K562 (cell line): ENCODE data around the gene NF1. TPM values are rescaled to one million over a fixed set of nuclear protein-coding genes. Genes with fewer than 3 reads are reported as not detected.

Source experiments
- BRD4 ChIP-seq: fragments of 200-600 bp; sonication (generic); IDR thresholded peaks from 2 replicates; pipeline ENCODE4 v1.6.1; 2017; ENCODE audit warnings: inconsistent platforms
- CREB1 ChIP-seq, 2 experiments: sonication (generic) in 1 of 2; formaldehyde crosslinking in 1 of 2; IDR thresholded peaks; 2 replicates each; pipeline versions ENCODE4 v1.6.1 to v1.8.0; 2012 to 2022; ENCODE audit warnings: inconsistent platforms in 1 of 2, mild to moderate bottlenecking in 1 of 2, missing genetic modification reagents in 1 of 2, moderate library complexity in 1 of 2
- DPF2 ChIP-seq: fragments of 450-650 bp; IDR thresholded peaks from 2 replicates; pipeline ENCODE4 v1.6.1; 2016
- PCBP1 ChIP-seq: fragments of 200-400 bp; formaldehyde crosslinking; IDR thresholded peaks from 2 replicates; pipeline ENCODE4 v1.6.1; 2018; ENCODE audit warnings: mild to moderate bottlenecking, low read depth, low read length; ENCODE audit not compliant: poor library complexity, severe bottlenecking
- PHF8 ChIP-seq: fragments of 200-600 bp; sonication (generic); IDR thresholded peaks from 2 replicates; pipeline ENCODE4 v1.6.1; 2012; ENCODE audit warnings: mixed run types, mild to moderate bottlenecking, inconsistent platforms, low read length, moderate library complexity, borderline replicate concordance
- POLR3A ChIP-seq: IDR thresholded peaks from 2 replicates; pipeline ENCODE4 v1.6.1; 2011; ENCODE audit warnings: borderline replicate concordance, mild to moderate bottlenecking, moderate library complexity; ENCODE audit not compliant: insufficient read length, insufficient read depth; ENCODE audit errors: extremely low read depth
- RBBP5 ChIP-seq: fragments of 200-600 bp; sonication (generic); IDR thresholded peaks from 2 replicates; pipeline ENCODE4 v1.6.1; 2012; ENCODE audit warnings: borderline replicate concordance, mild to moderate bottlenecking, low read length, control low read depth, inconsistent platforms; ENCODE audit not compliant: insufficient read depth, poor library complexity, severe bottlenecking
- ZNF23 ChIP-seq: fragments of 250-450 bp; sonication (Bioruptor Pico); IDR thresholded peaks from 2 replicates; pipeline ENCODE4 v1.4.0; 2020; ENCODE audit warnings: mild to moderate bottlenecking
- ZNF589 ChIP-seq: fragments of 200-800 bp; sonication (Bioruptor generic); IDR thresholded peaks from 2 replicates; pipeline ENCODE4 v1.6.1; 2016; ENCODE audit warnings: low read depth, missing genetic modification characterization, missing compliant biosample characterization
- polyA plus RNA-seq, 8 experiments: library from polyadenylated mRNA; depleted of rRNA in 4 of 8; stranded (reverse) in 5 of 8; unstranded in 3 of 8; fragments of >200 nt; fragmentation: Nextera tagmentation in 2 of 8; fragmentation: Illumina TruSeq in 1 of 8; extraction: Ambion mirVana in 2 of 8; extraction: Trizol in 1 of 8; gene quantifications; 2 replicates each; pipeline versions ENCODE4 v1.2.1 to v1.2.3, GENCODE V29; 2011 to 2014; ENCODE audit warnings: inconsistent platforms in 1 of 8, missing spikeins in 1 of 8
- total RNA-seq, 7 experiments: library from RNA; depleted of rRNA in 6 of 7; stranded (reverse); fragments of >200 nt in 6 of 7; fragmentation: Illumina TruSeq in 2 of 7; extraction: Trizol in 2 of 7; gene quantifications; 2 replicates each; pipeline versions ENCODE4 v1.2.1 to v1.2.3, GENCODE V29; 2011 to 2021; ENCODE audit warnings: low replicate concordance in 1 of 7
- TF ChIP-seq, protein P1 (sequence below): fragments of 450-650 bp; IDR thresholded peaks from 2 replicates; pipeline ENCODE4 v1.6.1; 2016
- TF ChIP-seq, protein P2 (sequence below): sonication (generic); formaldehyde crosslinking; IDR thresholded peaks from 2 replicates; pipeline ENCODE4 v1.8.0; 2022; ENCODE audit warnings: missing genetic modification reagents, mild to moderate bottlenecking, moderate library complexity, borderline replicate concordance
- TF ChIP-seq, protein P3 (sequence below): fragments of 250-450 bp; sonication (Bioruptor Pico); IDR thresholded peaks from 2 replicates; pipeline ENCODE4 v1.4.0; 2020
- TF ChIP-seq, protein P4 (sequence below): fragments of 450-650 bp; IDR thresholded peaks from 2 replicates; pipeline ENCODE4 v1.6.1; 2016; ENCODE audit warnings: mild to moderate bottlenecking
- TF ChIP-seq, protein P5 (sequence below): sonication (generic); formaldehyde crosslinking; IDR thresholded peaks from 2 replicates; pipeline ENCODE4 v1.8.0; 2022; ENCODE audit warnings: mild to moderate bottlenecking, missing genetic modification reagents

Gene NF1
- total and polyA plus RNA-seq, 9 of the 15 experiments (the other 6 are each of a cell fraction or from before 2014, with no cell fraction given): 3.4 to 41.9 (median 24.3) TPM

DNA sequence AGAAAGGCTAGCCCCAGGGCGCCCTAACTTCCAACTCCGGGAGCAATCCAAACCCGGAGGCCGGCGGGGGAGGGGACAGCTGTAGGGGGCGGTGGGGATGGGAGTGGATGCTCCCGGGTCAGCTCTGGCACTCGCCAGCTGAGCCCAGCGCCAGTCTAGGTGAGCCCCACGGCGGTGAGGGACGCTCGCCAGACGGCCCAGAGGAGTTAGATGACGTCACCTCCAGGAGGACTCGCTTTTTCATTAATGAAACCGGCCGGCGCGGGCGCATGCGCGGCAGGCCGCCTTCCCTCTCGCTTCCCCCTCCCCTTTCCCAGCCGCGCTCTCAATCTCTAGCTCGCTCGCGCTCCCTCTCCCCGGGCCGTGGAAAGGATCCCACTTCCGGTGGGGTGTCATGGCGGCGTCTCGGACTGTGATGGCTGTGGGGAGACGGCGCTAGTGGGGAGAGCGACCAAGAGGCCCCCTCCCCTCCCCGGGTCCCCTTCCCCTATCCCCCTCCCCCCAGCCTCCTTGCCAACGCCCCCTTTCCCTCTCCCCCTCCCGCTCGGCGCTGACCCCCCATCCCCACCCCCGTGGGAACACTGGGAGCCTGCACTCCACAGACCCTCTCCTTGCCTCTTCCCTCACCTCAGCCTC, at the start of gene NF1 (continued):
- TF ChIP-seq, protein P1, sequence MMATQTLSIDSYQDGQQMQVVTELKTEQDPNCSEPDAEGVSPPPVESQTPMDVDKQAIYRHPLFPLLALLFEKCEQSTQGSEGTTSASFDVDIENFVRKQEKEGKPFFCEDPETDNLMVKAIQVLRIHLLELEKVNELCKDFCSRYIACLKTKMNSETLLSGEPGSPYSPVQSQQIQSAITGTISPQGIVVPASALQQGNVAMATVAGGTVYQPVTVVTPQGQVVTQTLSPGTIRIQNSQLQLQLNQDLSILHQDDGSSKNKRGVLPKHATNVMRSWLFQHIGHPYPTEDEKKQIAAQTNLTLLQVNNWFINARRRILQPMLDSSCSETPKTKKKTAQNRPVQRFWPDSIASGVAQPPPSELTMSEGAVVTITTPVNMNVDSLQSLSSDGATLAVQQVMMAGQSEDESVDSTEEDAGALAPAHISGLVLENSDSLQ: no peak; the same call in 1 of the 2 replicates
- TF ChIP-seq RBBP5: peak; percentile 29
- TF ChIP-seq, protein P2, sequence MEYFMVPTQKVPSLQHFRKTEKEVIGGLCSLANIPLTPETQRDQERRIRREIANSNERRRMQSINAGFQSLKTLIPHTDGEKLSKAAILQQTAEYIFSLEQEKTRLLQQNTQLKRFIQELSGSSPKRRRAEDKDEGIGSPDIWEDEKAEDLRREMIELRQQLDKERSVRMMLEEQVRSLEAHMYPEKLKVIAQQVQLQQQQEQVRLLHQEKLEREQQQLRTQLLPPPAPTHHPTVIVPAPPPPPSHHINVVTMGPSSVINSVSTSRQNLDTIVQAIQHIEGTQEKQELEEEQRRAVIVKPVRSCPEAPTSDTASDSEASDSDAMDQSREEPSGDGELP (CRISPR knock-in tag): peak; percentile 38; the same call in 1 of the 2 replicates
- TF ChIP-seq ZNF23 (CRISPR knock-in tag): no peak
- TF ChIP-seq BRD4: no peak
- TF ChIP-seq, protein P3, sequence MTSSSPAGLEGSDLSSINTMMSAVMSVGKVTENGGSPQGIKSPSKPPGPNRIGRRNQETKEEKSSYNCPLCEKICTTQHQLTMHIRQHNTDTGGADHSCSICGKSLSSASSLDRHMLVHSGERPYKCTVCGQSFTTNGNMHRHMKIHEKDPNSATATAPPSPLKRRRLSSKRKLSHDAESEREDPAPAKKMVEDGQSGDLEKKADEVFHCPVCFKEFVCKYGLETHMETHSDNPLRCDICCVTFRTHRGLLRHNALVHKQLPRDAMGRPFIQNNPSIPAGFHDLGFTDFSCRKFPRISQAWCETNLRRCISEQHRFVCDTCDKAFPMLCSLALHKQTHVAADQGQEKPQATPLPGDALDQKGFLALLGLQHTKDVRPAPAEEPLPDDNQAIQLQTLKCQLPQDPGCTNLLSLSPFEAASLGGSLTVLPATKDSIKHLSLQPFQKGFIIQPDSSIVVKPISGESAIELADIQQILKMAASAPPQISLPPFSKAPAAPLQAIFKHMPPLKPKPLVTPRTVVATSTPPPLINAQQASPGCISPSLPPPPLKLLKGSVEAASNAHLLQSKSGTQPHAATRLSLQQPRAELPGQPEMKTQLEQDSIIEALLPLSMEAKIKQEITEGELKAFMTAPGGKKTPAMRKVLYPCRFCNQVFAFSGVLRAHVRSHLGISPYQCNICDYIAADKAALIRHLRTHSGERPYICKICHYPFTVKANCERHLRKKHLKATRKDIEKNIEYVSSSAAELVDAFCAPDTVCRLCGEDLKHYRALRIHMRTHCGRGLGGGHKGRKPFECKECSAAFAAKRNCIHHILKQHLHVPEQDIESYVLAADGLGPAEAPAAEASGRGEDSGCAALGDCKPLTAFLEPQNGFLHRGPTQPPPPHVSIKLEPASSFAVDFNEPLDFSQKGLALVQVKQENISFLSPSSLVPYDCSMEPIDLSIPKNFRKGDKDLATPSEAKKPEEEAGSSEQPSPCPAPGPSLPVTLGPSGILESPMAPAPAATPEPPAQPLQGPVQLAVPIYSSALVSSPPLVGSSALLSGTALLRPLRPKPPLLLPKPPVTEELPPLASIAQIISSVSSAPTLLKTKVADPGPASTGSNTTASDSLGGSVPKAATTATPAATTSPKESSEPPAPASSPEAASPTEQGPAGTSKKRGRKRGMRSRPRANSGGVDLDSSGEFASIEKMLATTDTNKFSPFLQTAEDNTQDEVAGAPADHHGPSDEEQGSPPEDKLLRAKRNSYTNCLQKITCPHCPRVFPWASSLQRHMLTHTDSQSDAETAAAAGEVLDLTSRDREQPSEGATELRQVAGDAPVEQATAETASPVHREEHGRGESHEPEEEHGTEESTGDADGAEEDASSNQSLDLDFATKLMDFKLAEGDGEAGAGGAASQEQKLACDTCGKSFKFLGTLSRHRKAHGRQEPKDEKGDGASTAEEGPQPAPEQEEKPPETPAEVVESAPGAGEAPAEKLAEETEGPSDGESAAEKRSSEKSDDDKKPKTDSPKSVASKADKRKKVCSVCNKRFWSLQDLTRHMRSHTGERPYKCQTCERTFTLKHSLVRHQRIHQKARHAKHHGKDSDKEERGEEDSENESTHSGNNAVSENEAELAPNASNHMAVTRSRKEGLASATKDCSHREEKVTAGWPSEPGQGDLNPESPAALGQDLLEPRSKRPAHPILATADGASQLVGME: no peak
- TF ChIP-seq POLR3A: no peak
- TF ChIP-seq DPF2: peak; percentile 22; the same call in 1 of the 2 replicates
- TF ChIP-seq PHF8: peak; percentile 40; the same call in 1 of the 2 replicates
- peak; percentile 91 for TF ChIP-seq ZNF589 (CRISPR knock-in tag)
- peak; percentile 97 for TF ChIP-seq PCBP1
- peak; percentile 49; the same call in 1 of the 2 replicates for TF ChIP-seq CREB1 (IDR thresholded peaks at IDR 0.05)
- TF ChIP-seq CREB1 (CRISPR knock-in tag; IDR thresholded peaks at IDR 0.05): peak; percentile 49; the same call in 1 of the 2 replicates
- TF ChIP-seq, protein P4, sequence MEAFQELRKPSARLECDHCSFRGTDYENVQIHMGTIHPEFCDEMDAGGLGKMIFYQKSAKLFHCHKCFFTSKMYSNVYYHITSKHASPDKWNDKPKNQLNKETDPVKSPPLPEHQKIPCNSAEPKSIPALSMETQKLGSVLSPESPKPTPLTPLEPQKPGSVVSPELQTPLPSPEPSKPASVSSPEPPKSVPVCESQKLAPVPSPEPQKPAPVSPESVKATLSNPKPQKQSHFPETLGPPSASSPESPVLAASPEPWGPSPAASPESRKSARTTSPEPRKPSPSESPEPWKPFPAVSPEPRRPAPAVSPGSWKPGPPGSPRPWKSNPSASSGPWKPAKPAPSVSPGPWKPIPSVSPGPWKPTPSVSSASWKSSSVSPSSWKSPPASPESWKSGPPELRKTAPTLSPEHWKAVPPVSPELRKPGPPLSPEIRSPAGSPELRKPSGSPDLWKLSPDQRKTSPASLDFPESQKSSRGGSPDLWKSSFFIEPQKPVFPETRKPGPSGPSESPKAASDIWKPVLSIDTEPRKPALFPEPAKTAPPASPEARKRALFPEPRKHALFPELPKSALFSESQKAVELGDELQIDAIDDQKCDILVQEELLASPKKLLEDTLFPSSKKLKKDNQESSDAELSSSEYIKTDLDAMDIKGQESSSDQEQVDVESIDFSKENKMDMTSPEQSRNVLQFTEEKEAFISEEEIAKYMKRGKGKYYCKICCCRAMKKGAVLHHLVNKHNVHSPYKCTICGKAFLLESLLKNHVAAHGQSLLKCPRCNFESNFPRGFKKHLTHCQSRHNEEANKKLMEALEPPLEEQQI: no peak
- TF ChIP-seq, protein P5, sequence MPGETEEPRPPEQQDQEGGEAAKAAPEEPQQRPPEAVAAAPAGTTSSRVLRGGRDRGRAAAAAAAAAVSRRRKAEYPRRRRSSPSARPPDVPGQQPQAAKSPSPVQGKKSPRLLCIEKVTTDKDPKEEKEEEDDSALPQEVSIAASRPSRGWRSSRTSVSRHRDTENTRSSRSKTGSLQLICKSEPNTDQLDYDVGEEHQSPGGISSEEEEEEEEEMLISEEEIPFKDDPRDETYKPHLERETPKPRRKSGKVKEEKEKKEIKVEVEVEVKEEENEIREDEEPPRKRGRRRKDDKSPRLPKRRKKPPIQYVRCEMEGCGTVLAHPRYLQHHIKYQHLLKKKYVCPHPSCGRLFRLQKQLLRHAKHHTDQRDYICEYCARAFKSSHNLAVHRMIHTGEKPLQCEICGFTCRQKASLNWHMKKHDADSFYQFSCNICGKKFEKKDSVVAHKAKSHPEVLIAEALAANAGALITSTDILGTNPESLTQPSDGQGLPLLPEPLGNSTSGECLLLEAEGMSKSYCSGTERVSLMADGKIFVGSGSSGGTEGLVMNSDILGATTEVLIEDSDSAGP (CRISPR knock-in tag): no peak
